ENCODE results near the gene CHEK2. TPM values are rescaled to one million over a fixed set of nuclear protein-coding genes. Genes with fewer than 3 reads are reported as not detected.
"Not testable (repeated sequence)": the region's sequence is repeated elsewhere in the genome, so short reads cannot be mapped to it uniquely, and the experiment has no call there.

The CHEK2 gene
- total and polyA plus RNA-seq, 8 donors, result 12.5 to 27.1 (median 19.7) TPM

DNA sequence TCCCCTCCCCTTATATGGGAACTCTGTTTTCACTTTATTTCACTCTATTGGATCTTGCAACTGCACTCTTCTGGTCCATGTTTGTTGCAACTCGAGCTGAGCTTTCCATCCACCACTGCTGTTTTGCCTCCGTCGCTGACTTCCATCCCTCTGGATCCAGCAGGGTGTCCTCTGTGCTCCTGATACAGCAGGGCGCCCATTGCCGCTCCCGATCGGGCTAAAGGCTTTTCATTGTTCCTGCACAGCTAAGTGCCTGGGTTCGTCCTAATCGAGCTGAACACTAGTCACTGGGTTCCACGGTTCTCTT lies 19.8 kb upstream of the CHEK2 start:
- Histone ChIP-seq H3K36me3 (no peaks in the 10 kb centered on the region), H3K27ac (no peak overlapping the region), H3K9me3 (no peaks in the 10 kb centered on the region), H3K4me1 (peaks cover 2 to 7% of the 10 kb centered on the region in 2 donors), H3K4me3 (no peak overlapping the region), H3K27me3 (no peaks in the 10 kb centered on the region)
- TF ChIP-seq CTCF (IDR thresholded peaks at IDR 0.05), result no peak
- no peak for DNase-seq
- ATAC-seq, result no peak
- intact Hi-C loops (cut with DNase I), result no loop called here

- H3K4me1 ChIP-seq, result peaks cover 2 to 7% of the 10 kb centered on the region in 2 donors
- no peaks in the 10 kb centered on the region for H3K27me3 ChIP-seq
- intact Hi-C loops (cut with DNase I), result no loop called here
- ATAC-seq (no peak), DNase-seq (no peak)
- no peaks in the 10 kb centered on the region for H3K9me3 ChIP-seq
- H3K36me3 ChIP-seq, result no peaks in the 10 kb centered on the region
- no peak overlapping the region for H3K4me3 ChIP-seq
- no peak overlapping the region for H3K27ac ChIP-seq
- no peak for TF ChIP-seq CTCF (IDR thresholded peaks at IDR 0.05)
Observed at GRCh38 chr22:28759861-28760560, 18.4 kb upstream of the CHEK2 start.

DNA sequence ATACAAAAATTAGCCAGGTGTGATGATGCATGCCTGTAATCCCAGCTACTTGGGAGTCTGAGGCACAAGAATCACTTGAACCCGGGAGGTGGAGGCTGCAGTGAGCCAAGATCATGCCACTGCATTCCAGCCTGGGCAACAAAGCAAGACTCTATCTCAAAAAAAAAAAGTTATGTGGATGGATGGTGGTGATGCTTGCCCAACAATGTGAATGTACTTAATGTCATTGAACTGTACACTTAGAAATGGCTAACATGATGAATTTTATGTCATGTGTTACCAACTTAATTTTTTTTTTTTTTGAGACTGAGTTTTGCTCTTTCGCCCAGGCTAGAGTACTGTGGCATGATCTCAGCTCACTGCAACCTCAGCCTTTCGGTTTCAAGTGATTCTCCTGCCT lies 12.9 kb upstream of the CHEK2 start:
- DNase-seq; H3K4me3 ChIP-seq; intact Hi-C loops (cut with DNase I); H3K9me3 ChIP-seq; H3K4me1 ChIP-seq; ATAC-seq; H3K27ac ChIP-seq; H3K27me3 ChIP-seq: not testable (repeated sequence)
- peaks cover 0 to 31% of the 10 kb centered on the region in 2 donors for H3K36me3 ChIP-seq

- DNase-seq, result no peak
- no peak for ATAC-seq
- H3K4me1 ChIP-seq, result peaks cover 0 to 5% of the 10 kb centered on the region in 2 donors
- TF ChIP-seq CTCF (IDR thresholded peaks at IDR 0.05), result no peak
- H3K9me3 ChIP-seq, result no peaks in the 10 kb centered on the region
- H3K27me3 ChIP-seq, result no peaks in the 10 kb centered on the region
- peaks cover 0 to 69% of the 10 kb centered on the region in 2 donors for H3K36me3 ChIP-seq
- no peak overlapping the region for H3K27ac ChIP-seq
- no peak overlapping the region for H3K4me3 ChIP-seq
- intact Hi-C loops (cut with DNase I), result no loop called here
Observed at GRCh38 chr22:28750471-28750881, 8.9 kb upstream of the CHEK2 start.

- DNase-seq (no peak), ATAC-seq (no peak)
- no peak for TF ChIP-seq CTCF (IDR thresholded peaks at IDR 0.05)
- Histone ChIP-seq H3K27ac (peak overlapping the region in 1 of 2 donors; percentile 97), H3K4me1 (peaks cover 14 to 28% of the 10 kb centered on the region in 2 donors), H3K36me3 (peaks cover 0 to 53% of the 10 kb centered on the region in 2 donors), H3K4me3 (no peak overlapping the region), H3K9me3 (no peaks in the 10 kb centered on the region), H3K27me3 (no peaks in the 10 kb centered on the region)
- intact Hi-C loops (cut with DNase I), result no loop called here
Observed at GRCh38 chr22:28743852-28744251, 2.2 kb upstream of the CHEK2 start.

DNA sequence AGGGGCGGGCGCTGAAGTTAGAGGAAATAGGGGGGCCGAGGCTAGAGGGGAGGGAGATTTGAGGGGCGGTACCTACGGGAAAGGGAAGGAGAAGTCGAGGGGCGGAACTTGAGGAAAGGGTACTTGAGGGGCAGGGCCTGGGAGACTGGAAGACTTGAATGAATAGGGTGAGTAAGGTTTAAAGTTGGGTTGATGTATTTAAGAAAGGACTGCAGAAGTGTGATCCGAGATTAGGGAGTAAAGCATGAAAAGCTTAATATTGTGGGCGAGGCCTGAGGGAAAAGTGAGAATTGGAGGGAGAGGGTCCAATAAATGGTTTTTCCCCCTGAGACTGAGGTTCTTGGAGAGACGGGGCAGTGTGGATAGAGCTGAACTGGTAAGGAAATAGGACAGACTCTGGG lies 942 bp upstream of the CHEK2 start:
- Histone ChIP-seq H3K27ac (peak overlapping the region; percentile 97 to 99), H3K4me1 (peaks cover 14 to 23% of the 10 kb centered on the region in 2 donors), H3K4me3 (peak overlapping the region; percentile 93 to 98), H3K9me3 (no peaks in the 10 kb centered on the region), H3K36me3 (peaks cover 0 to 44% of the 10 kb centered on the region in 2 donors), H3K27me3 (no peaks in the 10 kb centered on the region)
- intact Hi-C loops (cut with DNase I), result no loop called here
- DNase-seq, result peak in 1 of 4 donors; percentile 91
- no peak for ATAC-seq
- TF ChIP-seq CTCF (IDR thresholded peaks at IDR 0.05), result no peak
